Astrocyte (in vitro differentiated cells and primary cell): ENCODE results near the gene NTM. TPM values are rescaled to one million over a fixed set of nuclear protein-coding genes. Genes with fewer than 3 reads are reported as not detected.

Experiments used
- DNase-seq: peaks from one replicate; pipeline ENCODE4 v3.0.0-alpha.2; 2010; ENCODE audit warnings: low read depth
- FAIRE-seq: peaks from 2 replicates; lab custom pipeline; 2011; peaks lifted over from hg19 to GRCh38; lab: Jason Lieb, UNC
- H2AFZ ChIP-seq: 2 replicates; pipeline ENCODE4 v1.6.0; 2012; ENCODE audit warnings: low read depth, low read length, inconsistent platforms
- H3K27ac ChIP-seq: 2 replicates; pipeline ENCODE4 v1.5.1; 2011; ENCODE audit warnings: low read depth, low read length, inconsistent platforms
- H3K27me3 ChIP-seq: 2 replicates; pipeline ENCODE4 v1.6.0; 2011; ENCODE audit warnings: low read length, inconsistent platforms; ENCODE audit not compliant: insufficient read depth
- H3K36me3 ChIP-seq: 2 replicates; pipeline ENCODE4 v1.5.1; 2011; ENCODE audit warnings: low read length, inconsistent platforms; ENCODE audit not compliant: insufficient read depth
- H3K4me1 ChIP-seq: 2 replicates; pipeline ENCODE4 v1.5.1; 2011; ENCODE audit warnings: low read length, inconsistent platforms; ENCODE audit not compliant: insufficient read depth
- H3K4me2 ChIP-seq: 2 replicates; pipeline ENCODE4 v1.6.0; 2012; ENCODE audit warnings: low read length, inconsistent platforms
- H3K4me3 ChIP-seq: 2 replicates; pipeline ENCODE4 v1.5.1; 2011; ENCODE audit warnings: low read depth, mild to moderate bottlenecking, low read length, inconsistent platforms; ENCODE audit not compliant: insufficient read depth
- H3K79me2 ChIP-seq: 2 replicates; pipeline ENCODE4 v1.6.0; 2012; ENCODE audit warnings: mild to moderate bottlenecking, low read length, inconsistent platforms; ENCODE audit not compliant: insufficient read depth
- H3K9ac ChIP-seq: 2 replicates; pipeline ENCODE4 v1.6.0; 2012; ENCODE audit warnings: mild to moderate bottlenecking, low read length, inconsistent platforms
- H3K9me3 ChIP-seq: 2 replicates; pipeline ENCODE4 v1.5.1; 2012; ENCODE audit warnings: low read depth, mild to moderate bottlenecking, low read length, inconsistent platforms; ENCODE audit not compliant: insufficient read depth
- H4K20me1 ChIP-seq: 2 replicates; pipeline ENCODE4 v1.6.0; 2012; ENCODE audit warnings: low read length, inconsistent platforms; ENCODE audit not compliant: insufficient read depth
- H3K27ac Mint-ChIP-seq: one replicate; pipeline ENCODE4 v1.8.0; 2021; ENCODE audit warnings: mild to moderate bottlenecking, mixed read lengths; ENCODE audit not compliant: unreplicated experiment
- H3K27me3 Mint-ChIP-seq: one replicate; pipeline ENCODE4 v1.8.0; 2021; ENCODE audit warnings: low read depth, mixed read lengths; ENCODE audit not compliant: unreplicated experiment
- H3K36me3 Mint-ChIP-seq: one replicate; pipeline ENCODE4 v1.8.0; 2021; ENCODE audit warnings: low read depth, mixed read lengths; ENCODE audit not compliant: unreplicated experiment
- H3K4me1 Mint-ChIP-seq: one replicate; pipeline ENCODE4 v1.8.0; 2021; ENCODE audit warnings: low read depth, mixed read lengths; ENCODE audit not compliant: unreplicated experiment
- H3K4me3 Mint-ChIP-seq: one replicate; pipeline ENCODE4 v1.8.0; 2021; ENCODE audit warnings: mild to moderate bottlenecking, moderate library complexity, mixed read lengths; ENCODE audit not compliant: unreplicated experiment
- H3K9me3 Mint-ChIP-seq: one replicate; pipeline ENCODE4 v1.8.0; 2021; ENCODE audit warnings: mild to moderate bottlenecking, mixed read lengths; ENCODE audit not compliant: unreplicated experiment
- EZH2 ChIP-seq: IDR thresholded peaks from 2 replicates; pipeline ENCODE4 v1.6.1; 2012; ENCODE audit warnings: mild to moderate bottlenecking, low read length, inconsistent platforms; ENCODE audit not compliant: insufficient read depth
- total RNA-seq: library from RNA; stranded (reverse); gene quantifications from 2 replicates; pipeline ENCODE4 v1.2.1, GENCODE V29; 2021
- TF ChIP-seq, protein P1 (sequence below): IDR thresholded peaks from 2 replicates; pipeline ENCODE4 v1.5.1; 2011; ENCODE audit warnings: low read depth, mild to moderate bottlenecking, inconsistent platforms, low read length, moderate library complexity; ENCODE audit not compliant: insufficient read depth

Gene NTM
- total RNA-seq, 1 donor from 2014 or later, result 98.2 TPM

DNA sequence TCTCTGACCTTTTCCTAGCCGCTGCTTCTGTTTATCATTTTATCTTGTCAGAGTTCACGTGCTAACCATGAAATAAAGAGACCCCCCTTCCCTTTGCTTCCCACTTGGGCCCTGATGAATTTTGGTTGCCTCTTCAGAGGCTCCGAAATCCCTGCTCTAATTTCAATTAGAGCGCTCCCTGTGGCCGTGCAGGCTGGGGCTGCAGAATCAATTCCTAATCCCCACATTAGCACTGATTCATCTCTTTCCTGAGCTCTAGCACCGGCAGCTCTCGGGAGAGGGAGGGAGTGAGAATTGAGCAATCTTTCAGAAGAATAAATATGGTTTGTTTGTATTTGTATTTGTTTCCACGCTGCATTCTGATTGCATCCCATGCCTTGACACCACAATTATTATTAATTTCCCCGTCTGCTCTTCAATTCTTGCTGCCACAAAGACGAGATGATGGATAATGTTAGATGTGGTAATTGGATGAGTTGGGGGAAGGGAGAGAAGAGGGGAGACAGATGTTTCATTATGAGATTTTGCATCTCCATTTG is 76.9 kb downstream of the NTM start:
- H4K20me1 ChIP-seq, result no peaks in the 10 kb centered on the region
- Mint-ChIP-seq H3K27me3 (peaks cover 51% of the 10 kb centered on the region), H3K9me3 (peaks cover 4% of the 10 kb centered on the region), H3K4me3 (no peak overlapping the region), H3K36me3 (peaks cover 4% of the 10 kb centered on the region), H3K27ac (no peak overlapping the region), H3K4me1 (no peaks in the 10 kb centered on the region)
- peaks cover 10% of the 10 kb centered on the region for H3K27me3 ChIP-seq
- no peak overlapping the region for H3K9ac ChIP-seq
- H3K27ac ChIP-seq, result no peak overlapping the region
- no peak for TF ChIP-seq EZH2
- TF ChIP-seq, protein P1, sequence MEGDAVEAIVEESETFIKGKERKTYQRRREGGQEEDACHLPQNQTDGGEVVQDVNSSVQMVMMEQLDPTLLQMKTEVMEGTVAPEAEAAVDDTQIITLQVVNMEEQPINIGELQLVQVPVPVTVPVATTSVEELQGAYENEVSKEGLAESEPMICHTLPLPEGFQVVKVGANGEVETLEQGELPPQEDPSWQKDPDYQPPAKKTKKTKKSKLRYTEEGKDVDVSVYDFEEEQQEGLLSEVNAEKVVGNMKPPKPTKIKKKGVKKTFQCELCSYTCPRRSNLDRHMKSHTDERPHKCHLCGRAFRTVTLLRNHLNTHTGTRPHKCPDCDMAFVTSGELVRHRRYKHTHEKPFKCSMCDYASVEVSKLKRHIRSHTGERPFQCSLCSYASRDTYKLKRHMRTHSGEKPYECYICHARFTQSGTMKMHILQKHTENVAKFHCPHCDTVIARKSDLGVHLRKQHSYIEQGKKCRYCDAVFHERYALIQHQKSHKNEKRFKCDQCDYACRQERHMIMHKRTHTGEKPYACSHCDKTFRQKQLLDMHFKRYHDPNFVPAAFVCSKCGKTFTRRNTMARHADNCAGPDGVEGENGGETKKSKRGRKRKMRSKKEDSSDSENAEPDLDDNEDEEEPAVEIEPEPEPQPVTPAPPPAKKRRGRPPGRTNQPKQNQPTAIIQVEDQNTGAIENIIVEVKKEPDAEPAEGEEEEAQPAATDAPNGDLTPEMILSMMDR, result no peak
- no peaks in the 10 kb centered on the region for H3K79me2 ChIP-seq
- DNase-seq (no peak), FAIRE-seq (no peak)
- no peak overlapping the region for H2AFZ ChIP-seq
- H3K9me3 ChIP-seq, result no peaks in the 10 kb centered on the region
- H3K4me1 ChIP-seq, result no peaks in the 10 kb centered on the region
- no peaks in the 10 kb centered on the region for H3K36me3 ChIP-seq
- H3K4me3 ChIP-seq, result no peak overlapping the region
- H3K4me2 ChIP-seq, result no peak overlapping the region

GRCh38 chr11:131447898-131448297 is 77.5 kb downstream of the NTM start:
- H4K20me1 ChIP-seq, result no peaks in the 10 kb centered on the region
- no peaks in the 10 kb centered on the region for H3K9me3 ChIP-seq
- H3K36me3 ChIP-seq, result no peaks in the 10 kb centered on the region
- no peak overlapping the region for H3K27ac Mint-ChIP-seq
- no peak overlapping the region for H3K9ac ChIP-seq
- no peak overlapping the region for H3K4me3 Mint-ChIP-seq
- H3K27me3 ChIP-seq, result peaks cover 10% of the 10 kb centered on the region
- H2AFZ ChIP-seq, result no peak overlapping the region
- peaks cover 4% of the 10 kb centered on the region for H3K9me3 Mint-ChIP-seq
- peaks cover 4% of the 10 kb centered on the region for H3K36me3 Mint-ChIP-seq
- no peak overlapping the region for H3K4me3 ChIP-seq
- DNase-seq (no peak), FAIRE-seq (no peak)
- H3K27ac ChIP-seq, result no peak overlapping the region
- no peak for TF ChIP-seq EZH2
- TF ChIP-seq, protein P1, result no peak
- no peaks in the 10 kb centered on the region for H3K4me1 Mint-ChIP-seq
- no peaks in the 10 kb centered on the region for H3K79me2 ChIP-seq
- H3K4me2 ChIP-seq, result no peak overlapping the region
- H3K27me3 Mint-ChIP-seq, result peaks cover 57% of the 10 kb centered on the region
- H3K4me1 ChIP-seq, result no peaks in the 10 kb centered on the region
